SKM-1 treated with dmso at 0.1 percent for 144 hours (cell line): Measurements from ENCODE around the gene IL1RN.

Source experiments
- DNase-seq: peaks from one replicate; lab custom pipeline; 2025; ENCODE audit not compliant: unreplicated experiment; lab: John Stamatoyannopoulos, UW

IL1RN gene

GRCh38 chr2:113102133-113102532 is 25.3 kb upstream of the IL1RN start:
- no peak for DNase-seq

DNA sequence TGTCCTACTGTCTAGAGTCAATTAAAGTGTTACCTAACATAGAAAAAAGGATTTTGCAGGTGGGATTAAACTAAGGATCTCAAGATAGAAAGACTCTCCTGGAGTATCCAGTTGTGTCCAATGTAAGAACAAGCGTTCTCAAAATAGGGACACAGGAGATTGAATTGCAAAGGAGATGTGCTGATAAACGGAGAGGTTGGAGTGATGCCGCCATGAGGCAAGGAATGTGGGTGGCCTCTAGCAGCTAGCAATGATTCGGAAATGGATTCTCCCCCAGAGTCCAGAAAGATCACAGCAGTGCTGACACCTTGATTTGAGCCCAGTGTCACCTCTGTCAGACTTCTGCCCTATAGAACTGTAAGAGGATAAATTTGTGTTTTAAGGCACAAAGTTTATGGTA is 24.1 kb upstream of the IL1RN start:
- DNase-seq, result no peak

- DNase-seq, result no peak
Measured at GRCh38 chr2:113104054-113104611, 23.3 kb upstream of the IL1RN start.

- no peak for DNase-seq
Measured at GRCh38 chr2:113105047-113105785, 22.2 kb upstream of the IL1RN start.

DNA sequence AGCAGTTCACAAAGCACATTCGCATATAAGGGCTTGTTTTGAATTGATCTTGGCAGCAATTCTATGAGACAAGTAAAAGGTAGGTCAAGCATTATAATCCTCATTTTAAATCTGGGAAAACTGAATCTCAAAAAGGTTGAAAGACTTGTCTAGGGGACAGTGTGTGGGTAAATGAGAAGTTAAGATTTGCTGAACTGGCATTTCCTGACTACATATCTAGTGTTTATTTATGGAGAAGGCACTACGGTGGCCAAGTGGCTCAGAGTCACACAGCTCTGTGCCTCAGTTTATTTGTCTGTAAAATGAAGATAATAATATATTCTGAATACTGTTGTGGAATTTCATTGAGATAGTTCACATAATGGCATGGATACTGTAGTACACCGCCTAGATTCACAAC is 16.3 kb upstream of the IL1RN start:
- no peak for DNase-seq

DNA sequence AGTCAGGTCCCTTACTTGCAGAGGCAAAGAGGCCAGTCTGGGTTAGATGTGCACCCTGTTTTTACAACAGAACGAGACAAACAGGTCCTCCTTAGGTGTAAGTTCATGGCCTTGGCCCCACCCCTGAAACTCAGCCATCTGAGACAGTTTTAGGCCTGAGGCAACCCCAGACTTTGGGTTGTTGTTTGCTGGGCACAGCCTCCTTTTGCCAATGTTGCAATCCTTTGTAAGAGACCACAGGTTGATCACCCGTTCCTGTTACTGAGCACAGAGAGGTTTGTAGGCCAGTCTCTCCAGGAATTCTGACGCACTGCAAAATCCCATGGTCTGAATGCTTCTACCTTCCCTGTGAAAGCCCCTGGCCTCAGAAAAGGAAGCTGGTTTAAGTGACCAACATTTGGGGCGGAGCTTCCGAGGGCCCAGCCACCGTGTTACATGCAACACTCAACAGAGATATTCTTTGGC is 15.5 kb upstream of the IL1RN start:
- peak; percentile 64 for DNase-seq

DNA sequence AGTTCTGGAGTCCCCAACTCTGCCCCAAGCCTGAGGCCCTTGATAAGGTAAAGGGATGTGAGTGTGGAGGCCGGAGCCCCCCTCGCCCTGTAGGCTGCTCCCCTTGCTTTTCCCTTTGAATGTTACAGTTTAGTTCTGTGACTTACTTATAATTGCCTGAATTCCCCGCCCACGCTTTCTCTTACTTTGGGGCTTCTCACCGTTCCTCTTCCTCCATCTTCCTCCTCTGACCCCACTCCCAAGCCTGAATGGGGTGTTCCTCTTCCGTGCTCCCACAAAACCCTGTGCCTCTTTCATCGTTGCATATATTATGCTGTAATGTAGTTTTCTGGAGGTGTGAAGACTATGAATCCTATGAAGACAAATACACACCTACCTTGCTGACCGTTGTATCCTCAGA is 15.0 kb upstream of the IL1RN start:
- no peak for DNase-seq

GRCh38 chr2:113112871-113113270 is 14.5 kb upstream of the IL1RN start:
- no peak for DNase-seq

DNA sequence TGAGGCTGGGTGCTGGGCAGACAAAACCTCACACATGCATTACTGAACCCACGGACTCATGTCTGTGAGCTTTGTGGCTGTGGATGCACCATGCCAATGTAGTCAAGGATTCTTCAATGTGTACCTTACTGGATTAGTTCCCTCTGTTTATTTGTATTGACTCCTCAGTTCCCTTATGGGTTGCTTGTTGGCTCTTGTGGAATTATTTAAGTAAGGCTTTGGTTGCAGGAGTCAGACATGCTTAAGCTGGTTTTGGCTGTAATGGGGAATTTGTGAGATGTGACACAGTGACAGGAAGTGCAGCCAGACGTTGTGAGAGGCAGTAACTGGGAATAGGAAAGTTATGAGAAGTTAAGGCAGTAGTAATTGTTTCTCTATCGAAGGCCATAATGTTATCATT is 13.6 kb upstream of the IL1RN start:
- no peak for DNase-seq

- no peak for DNase-seq
Measured at GRCh38 chr2:113114224-113114945, 13.0 kb upstream of the IL1RN start.

DNA sequence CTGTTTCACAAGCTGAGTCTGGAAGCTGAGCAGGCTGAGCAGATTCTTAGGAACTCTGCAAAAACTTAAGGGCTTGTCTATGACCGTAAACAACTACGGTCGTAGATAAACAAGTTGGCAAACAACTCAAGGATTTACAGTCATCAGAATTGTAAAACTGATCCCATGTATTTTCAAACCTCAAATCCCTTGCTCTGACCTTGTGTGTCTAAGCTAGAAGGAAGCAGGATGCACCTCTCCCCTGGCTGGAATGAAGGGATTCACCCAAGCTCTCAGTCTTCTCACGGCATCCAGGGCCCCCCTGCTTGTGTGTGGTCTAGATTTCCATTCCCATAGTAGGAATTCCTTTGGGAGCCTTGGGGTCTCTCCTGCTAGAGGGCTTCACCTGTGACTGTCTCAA is 12.4 kb upstream of the IL1RN start:
- DNase-seq, result no peak

- no peak for DNase-seq
Measured at GRCh38 chr2:113116100-113116958, 11.1 kb upstream of the IL1RN start.

DNA sequence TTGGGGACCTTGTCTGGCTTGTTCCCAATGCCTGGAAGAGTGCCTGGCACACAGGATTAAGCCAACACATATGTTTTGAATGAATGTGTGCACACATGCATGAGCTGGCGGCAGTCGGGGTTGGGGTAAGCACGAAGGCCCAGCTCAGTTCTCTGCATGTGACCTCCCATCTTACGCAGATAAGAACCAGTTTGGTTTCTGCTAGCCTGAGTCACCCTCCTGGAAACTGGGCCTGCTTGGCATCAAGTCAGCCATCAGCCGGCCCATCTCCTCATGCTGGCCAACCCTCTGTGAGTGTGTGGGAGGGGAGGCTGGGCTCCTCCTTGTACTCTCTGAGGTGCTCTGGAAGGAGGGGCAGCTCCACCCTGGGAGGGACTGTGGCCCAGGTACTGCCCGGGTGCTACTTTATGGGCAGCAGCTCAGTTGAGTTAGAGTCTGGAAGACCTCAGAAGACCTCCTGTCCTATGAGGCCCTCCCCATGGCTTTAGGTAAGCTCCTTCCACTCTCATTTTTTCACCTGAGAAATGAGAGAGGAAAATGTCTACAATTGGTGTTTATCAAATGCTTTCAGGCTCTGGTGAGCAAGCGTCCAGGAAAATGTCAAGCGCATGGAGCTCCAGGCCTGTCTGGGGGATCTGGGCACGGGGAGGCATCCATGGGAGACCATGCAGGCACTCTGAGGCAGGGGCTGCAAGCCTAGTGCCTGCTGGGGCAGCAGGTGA is 9.7 kb upstream of the IL1RN start:
- no peak for DNase-seq

GRCh38 chr2:113118263-113118657 is 9.1 kb upstream of the IL1RN start:
- DNase-seq, result no peak

GRCh38 chr2:113119111-113119510 is 8.3 kb upstream of the IL1RN start:
- DNase-seq, result no peak

DNA sequence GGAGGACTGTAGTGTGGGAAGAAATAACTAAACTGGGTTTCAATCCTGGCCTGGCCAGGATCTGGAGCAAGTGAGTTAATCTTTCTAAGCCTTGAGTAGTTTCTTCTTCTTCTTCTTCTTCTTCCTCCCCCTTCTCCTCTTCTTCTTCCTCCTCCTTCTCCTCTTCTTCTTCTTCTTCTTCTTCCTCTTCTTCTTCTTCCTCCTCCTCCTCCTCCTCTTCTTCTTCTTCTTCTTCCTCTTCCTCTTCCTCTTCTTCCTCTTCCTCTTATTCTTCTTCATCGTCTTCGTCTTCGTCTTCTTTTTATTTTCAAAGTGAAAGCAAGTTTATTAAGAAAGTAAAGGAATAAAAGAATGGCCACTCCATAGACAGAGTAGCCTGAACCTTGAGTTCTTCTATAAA is 6.5 kb upstream of the IL1RN start:
- DNase-seq, result no peak

- DNase-seq, result no peak
Measured at GRCh38 chr2:113122364-113122763, 5.0 kb upstream of the IL1RN start.

DNA sequence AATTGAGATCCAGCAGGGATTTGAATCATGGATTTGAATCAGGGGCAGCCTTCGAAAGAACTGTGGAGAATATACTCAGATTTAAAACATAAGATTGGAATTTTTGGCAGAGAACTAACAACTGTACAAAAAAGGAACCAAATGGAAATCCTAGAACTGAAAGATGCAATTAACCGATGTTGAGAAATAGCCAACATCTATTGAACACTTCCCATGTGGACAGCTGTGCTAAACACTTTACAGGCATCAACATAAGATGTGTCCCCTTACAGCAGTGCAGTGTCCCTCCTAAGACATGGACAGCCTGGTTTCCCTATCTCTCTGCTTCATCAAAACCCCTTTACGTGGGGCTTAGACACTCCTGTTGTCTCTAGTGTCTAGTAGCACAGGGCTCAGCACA is 3.7 kb upstream of the IL1RN start:
- peak; percentile 35 for DNase-seq

GRCh38 chr2:113124181-113124961 is 3.0 kb upstream of the IL1RN start:
- peak; percentile 27 for DNase-seq
